ENCODE measurements around the gene GNG3. TPM values are rescaled to one million over a fixed set of nuclear protein-coding genes. Genes with fewer than 3 reads are reported as not detected.

Gene GNG3
- total and polyA plus RNA-seq, 3 experiments from 2014 or later, result 0.36 TPM; not detected in 2

DNA sequence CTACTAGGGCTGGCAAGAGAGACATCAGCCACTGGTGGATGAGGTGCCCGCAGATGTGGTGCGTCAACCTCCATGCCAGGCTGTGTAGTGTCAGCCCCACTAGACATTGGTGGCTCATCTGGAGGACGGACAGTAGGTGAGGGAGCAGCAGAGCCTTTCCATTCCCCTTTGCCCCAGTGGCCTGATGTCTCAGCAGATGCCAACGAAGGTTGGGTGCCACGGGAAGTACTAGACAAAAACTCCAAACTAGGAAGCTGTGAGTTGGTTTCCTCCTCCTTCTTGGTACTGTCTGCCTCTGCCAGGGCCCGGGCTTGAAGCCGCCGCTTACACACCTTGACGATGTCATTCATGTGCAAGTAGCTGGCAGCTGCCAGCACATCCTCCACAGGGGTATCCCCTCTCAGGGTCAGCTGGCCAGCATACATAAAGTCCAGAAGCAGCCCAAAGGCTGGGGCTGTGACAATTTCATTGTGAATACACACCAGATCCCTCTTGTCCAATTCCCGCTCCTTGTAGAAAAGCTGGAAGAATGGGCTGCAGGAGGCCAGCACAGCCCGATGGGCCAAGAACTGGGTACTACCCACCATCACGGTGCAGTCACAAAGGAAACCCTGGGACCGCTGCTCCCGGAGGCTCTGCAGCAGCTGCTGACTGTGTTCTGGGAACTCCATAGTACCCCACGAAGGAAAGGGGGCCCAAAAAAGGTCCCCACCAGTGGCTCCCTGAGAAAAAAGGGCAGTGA lies 45.7 kb downstream of the GNG3 start:
- Histone ChIP-seq H3K4me1 (ENCODE audit: insufficient read depth, low read length) (peaks cover 22% of the 10 kb centered on the region), H3K27ac (ENCODE audit: low read depth, low read length) (peak overlapping the region; percentile 91), H3K4me3 (ENCODE audit: low read length) (peak overlapping the region; percentile 99), H3K27me3 (ENCODE audit: insufficient read depth, low read length, poor library complexity, severe bottlenecking) (no peaks in the 10 kb centered on the region), H3K9me3 (ENCODE audit: low read length) (no peaks in the 10 kb centered on the region), H3K36me3 (ENCODE audit: insufficient read depth, low read length) (peaks cover 14% of the 10 kb centered on the region)
- Mint-ChIP-seq H3K9me3 (no peaks in the 10 kb centered on the region), H3K4me1 (peaks cover 26 to 43% (median 36%) of the 10 kb centered on the region in 3 donors), H3K4me3 (peak overlapping the region; percentile 91 to 100 (median 99)), H3K27ac (peak overlapping the region; percentile 83 to 99 (median 98)), H3K36me3 (peaks cover 0 to 30% (median 3%) of the 10 kb centered on the region in 3 donors), H3K27me3 (no peaks in the 10 kb centered on the region)
- ChIA-PET CTCF (interaction anchor here (0.8 to 3.6 kb wide), 19 partner anchors 9 to 193 kb away, joined by 3 to 36 read pairs (median 5); partner anchors contain the start of genes HNRNPUL2, POLR2G, SLC3A2 and TAF6L), POLR2A (interaction anchor here (0.6 to 3.2 kb wide), 21 partner anchors 18 to 179 kb away, joined by 3 to 70 read pairs (median 5); partner anchors contain the start of genes B3GAT3, BSCL2, C11orf98 and CSKMT)
- no peak for DNase-seq

DNA sequence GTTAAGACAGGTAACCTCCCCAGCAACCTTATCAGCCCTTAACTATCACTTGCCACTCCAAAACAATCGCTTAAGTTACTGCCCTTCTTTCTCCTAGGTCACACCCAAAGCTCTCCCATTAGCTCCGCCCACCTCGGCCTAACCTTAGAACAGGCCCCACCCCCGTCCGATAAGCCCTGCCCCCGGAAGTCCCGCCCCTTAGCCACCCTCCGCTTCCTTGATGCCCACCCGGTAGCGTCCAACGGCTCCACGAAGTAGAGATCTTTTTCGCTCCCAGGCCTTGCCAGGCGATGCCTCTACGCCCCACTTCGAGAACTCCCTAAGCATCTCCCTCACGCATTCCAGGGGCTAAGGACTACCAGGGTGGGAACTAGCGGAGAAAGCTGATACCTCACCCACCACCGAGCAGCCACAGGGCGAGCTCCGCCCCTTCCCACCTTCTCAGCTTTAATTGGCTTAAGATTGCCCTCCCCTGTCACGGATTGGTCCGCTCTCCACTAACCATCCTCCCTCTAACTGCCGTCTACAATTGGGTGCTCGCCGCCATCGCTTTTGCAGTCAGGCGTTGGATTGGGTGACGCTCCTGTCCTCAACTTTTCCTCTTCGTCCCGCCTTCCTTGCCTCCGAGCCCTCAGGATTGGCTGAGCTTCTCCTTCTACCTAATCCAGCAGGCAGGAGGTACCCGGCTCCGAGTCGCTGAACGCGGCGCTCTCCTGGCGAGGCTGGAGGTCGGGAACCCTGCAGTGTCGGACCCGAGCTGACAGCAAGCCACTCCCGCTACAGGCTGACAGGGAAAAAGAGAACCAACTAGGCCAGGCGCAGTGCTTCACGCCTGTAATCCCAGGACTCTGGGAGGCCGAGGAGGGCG lies 46.5 kb downstream of the GNG3 start, which contains the start of gene ZBTB3:
TSS of gene ZBTB3 (minus strand) at position 425 of the 868 bp plus-strand sequence. CDS start 496 bp downstream, outside the sequence.
- H3K36me3 Mint-ChIP-seq, result peaks cover 0 to 27% (median under 1%) of the 10 kb centered on the region in 3 donors

GRCh38 chr11:62755086-62755615 lies 47.7 kb downstream of the GNG3 start:
- no peaks in the 10 kb centered on the region for H3K27me3 Mint-ChIP-seq
- ChIA-PET CTCF (interaction anchor here (0.6 to 3.6 kb wide), 2 partner anchors 14 to 51 kb away, joined by 3 to 31 read pairs; partner anchors contain the start of gene TAF6L), POLR2A (interaction anchor here (0.8 to 3.2 kb wide), 5 partner anchors 16 to 133 kb away, joined by 3 to 32 read pairs (median 21); partner anchors contain the start of genes B3GAT3, GNG3, TAF6L and TMEM179B)
- Histone ChIP-seq H3K4me3 (ENCODE audit: low read length) (no peak overlapping the region), H3K36me3 (ENCODE audit: insufficient read depth, low read length) (peaks cover 14% of the 10 kb centered on the region), H3K27ac (ENCODE audit: low read depth, low read length) (no peak overlapping the region), H3K27me3 (ENCODE audit: insufficient read depth, low read length, poor library complexity, severe bottlenecking) (no peaks in the 10 kb centered on the region), H3K4me1 (ENCODE audit: insufficient read depth, low read length) (peaks cover 21% of the 10 kb centered on the region), H3K9me3 (ENCODE audit: low read length) (no peaks in the 10 kb centered on the region)
- H3K36me3 Mint-ChIP-seq, result peaks cover 0 to 18% (median 0%) of the 10 kb centered on the region in 3 donors
- H3K9me3 Mint-ChIP-seq, result no peaks in the 10 kb centered on the region
- H3K4me1 Mint-ChIP-seq, result peaks cover 21 to 30% (median 28%) of the 10 kb centered on the region in 3 donors
- H3K27ac Mint-ChIP-seq, result peak overlapping the region in 4 of 8 donors; percentile 1 to 69 (median 57)
- no peak for DNase-seq
- peak overlapping the region in 5 of 7 donors; percentile 30 to 99 (median 63) for H3K4me3 Mint-ChIP-seq

More for the DNA sequence above, 46.5 kb downstream of the GNG3 start, which contains the start of gene ZBTB3:
- peak; percentile 95 to 99 (median 98) for DNase-seq
- H3K4me1 Mint-ChIP-seq, result peaks cover 24 to 40% (median 33%) of the 10 kb centered on the region in 3 donors
- Histone ChIP-seq H3K9me3 (ENCODE audit: low read length) (no peaks in the 10 kb centered on the region), H3K27me3 (ENCODE audit: insufficient read depth, low read length, poor library complexity, severe bottlenecking) (no peaks in the 10 kb centered on the region), H3K4me1 (ENCODE audit: insufficient read depth, low read length) (peaks cover 22% of the 10 kb centered on the region), H3K4me3 (ENCODE audit: low read length) (peak within 1 kb of the TSS; percentile 99), H3K27ac (ENCODE audit: low read depth, low read length) (peak within 1 kb of the TSS; percentile 91), H3K36me3 (ENCODE audit: insufficient read depth, low read length) (peaks cover 14% of the 10 kb centered on the region)
- peak within 1 kb of the TSS; percentile 91 to 100 (median 99) for H3K4me3 Mint-ChIP-seq
- peak within 1 kb of the TSS; percentile 83 to 99 (median 98) for H3K27ac Mint-ChIP-seq
- ChIA-PET POLR2A (interaction anchor here (0.5 to 3.2 kb wide), 23 partner anchors 13 to 180 kb away, joined by 3 to 70 read pairs (median 5); partner anchors contain the start of genes B3GAT3, BSCL2, C11orf98 and CSKMT), CTCF (interaction anchor here (0.8 to 3.6 kb wide), 20 partner anchors 10 to 194 kb away, joined by 3 to 36 read pairs (median 4); partner anchors contain the start of genes HNRNPUL2, NXF1, SLC3A2 and TAF6L)
- no peaks in the 10 kb centered on the region for H3K27me3 Mint-ChIP-seq
- no peaks in the 10 kb centered on the region for H3K9me3 Mint-ChIP-seq

- H3K4me3 ChIP-seq (ENCODE audit: low read length), result no peak overlapping the region
- H3K4me1 ChIP-seq (ENCODE audit: insufficient read depth, low read length), result peaks cover 23% of the 10 kb centered on the region
- Mint-ChIP-seq H3K36me3 (peaks cover 0 to 21% (median 1%) of the 10 kb centered on the region in 3 donors), H3K9me3 (no peaks in the 10 kb centered on the region), H3K4me3 (peak overlapping the region in 1 of 7 donors; percentile 18), H3K4me1 (peaks cover 29 to 37% (median 30%) of the 10 kb centered on the region in 3 donors), H3K27ac (no peak overlapping the region), H3K27me3 (no peaks in the 10 kb centered on the region)
- no peak overlapping the region for H3K27ac ChIP-seq (ENCODE audit: low read depth, low read length)
- H3K27me3 ChIP-seq (ENCODE audit: insufficient read depth, low read length, poor library complexity, severe bottlenecking), result no peaks in the 10 kb centered on the region
- no peaks in the 10 kb centered on the region for H3K9me3 ChIP-seq (ENCODE audit: low read length)
- CTCF ChIA-PET, result interaction anchor here (1.5 to 2.4 kb wide), 3 partner anchors 10 to 28 kb away, joined by 4 to 7 read pairs (median 5); no protein-coding TSS in a partner anchor
- peaks cover 7% of the 10 kb centered on the region for H3K36me3 ChIP-seq (ENCODE audit: insufficient read depth, low read length)
- DNase-seq, result no peak
- POLR2A ChIA-PET, result interaction anchor here (0.8 kb wide), 1 partner anchor 31 kb away, joined by 4 read pairs; the partner anchor contains the start of gene HNRNPUL2
Measured at GRCh38 chr11:62757846-62758788, 50.6 kb downstream of the GNG3 start.

Other genes with a start within 250 kb of the GNG3 start
- gene AHNAK, start 160.9 kb upstream of the GNG3 start, total RNA-seq, result 100 to 1,000 TPM; 187 to 193 TPM
- gene AHNAK, start 160.9 kb upstream of the GNG3 start, polyA plus RNA-seq, result 125 TPM
- 1,000 to 10,000 TPM; 1,800 to 1,846 TPM for gene EEF1G, start 133.8 kb upstream of the GNG3 start, total RNA-seq
- gene EEF1G, start 133.8 kb upstream of the GNG3 start, polyA plus RNA-seq, result 1,157 TPM
- 10 to 100 TPM; 30.8 to 32.7 TPM for gene TUT1, start 116.2 kb upstream of the GNG3 start, total RNA-seq
- 13.7 TPM for gene TUT1, start 116.2 kb upstream of the GNG3 start, polyA plus RNA-seq
- 100 to 1,000 TPM; 248 to 263 TPM for gene MTA2, start 105.8 kb upstream of the GNG3 start, total RNA-seq
- gene MTA2, start 105.8 kb upstream of the GNG3 start, polyA plus RNA-seq, result 37.4 TPM
- gene EML3, start 94.9 kb upstream of the GNG3 start, total RNA-seq, result 100 to 1,000 TPM; 133 to 134 TPM
- gene EML3, start 94.9 kb upstream of the GNG3 start, polyA plus RNA-seq, result 22.9 TPM
- 1 to 10 TPM; 4.9 to 5.3 TPM for gene ROM1, start 94.4 kb upstream of the GNG3 start, total RNA-seq
- gene ROM1, start 94.4 kb upstream of the GNG3 start, polyA plus RNA-seq, result 1.7 TPM
- 10 to 100 TPM; 67.4 to 68.2 TPM for gene B3GAT3, start 85.7 kb upstream of the GNG3 start, total RNA-seq
- 48.9 TPM for gene B3GAT3, start 85.7 kb upstream of the GNG3 start, polyA plus RNA-seq
- gene GANAB, start 61.1 kb upstream of the GNG3 start, total RNA-seq, result 100 to 1,000 TPM; 213 to 219 TPM
- gene GANAB, start 61.1 kb upstream of the GNG3 start, polyA plus RNA-seq, result 164 TPM
- gene INTS5, start 54.4 kb upstream of the GNG3 start, total RNA-seq, result 10 to 100 TPM; 41.3 to 45.9 TPM
- gene INTS5, start 54.4 kb upstream of the GNG3 start, polyA plus RNA-seq, result 45.2 TPM
- 100 to 1,000 TPM; 178 to 182 TPM for gene C11orf98, start 42.5 kb upstream of the GNG3 start, total RNA-seq
- 118 TPM for gene C11orf98, start 42.5 kb upstream of the GNG3 start, polyA plus RNA-seq
- gene CSKMT, start 42.4 kb upstream of the GNG3 start, total RNA-seq, result 10 to 100 TPM; 43.1 to 48.3 TPM
- gene CSKMT, start 42.4 kb upstream of the GNG3 start, polyA plus RNA-seq, result 3.6 TPM
- 1 to 10 TPM; 7.1 to 7.5 TPM for gene UQCC3, start 36.0 kb upstream of the GNG3 start, total RNA-seq
- gene UQCC3, start 36.0 kb upstream of the GNG3 start, polyA plus RNA-seq, result 11.2 TPM
- 10 to 100 TPM; 22.6 to 22.9 TPM for gene LBHD1, start 35.4 kb upstream of the GNG3 start, total RNA-seq
- gene LBHD1, start 35.4 kb upstream of the GNG3 start, polyA plus RNA-seq, result 7.6 TPM
- gene UBXN1, start 28.6 kb upstream of the GNG3 start, total RNA-seq, result 100 to 1,000 TPM; 142 to 143 TPM
- 164 TPM for gene UBXN1, start 28.6 kb upstream of the GNG3 start, polyA plus RNA-seq
- gene LRRN4CL, start 18.1 kb upstream of the GNG3 start, total RNA-seq, result under 1 TPM; 0.11 to 0.22 TPM
- not detected for gene LRRN4CL, start 18.1 kb upstream of the GNG3 start, polyA plus RNA-seq
- 10 to 100 TPM; 32.9 to 33.3 TPM for gene BSCL2, start 252 bp upstream of the GNG3 start, total RNA-seq
- 48.8 TPM for gene BSCL2, start 252 bp upstream of the GNG3 start, polyA plus RNA-seq
- 10 to 100 TPM; 58.7 to 64.3 TPM for gene HNRNPUL2, start 19.8 kb downstream of the GNG3 start, total RNA-seq
- gene HNRNPUL2, start 19.8 kb downstream of the GNG3 start, polyA plus RNA-seq, result 3.3 TPM
- 10 to 100 TPM; 36.7 to 37.2 TPM for gene TTC9C, start 20.8 kb downstream of the GNG3 start, total RNA-seq
- gene TTC9C, start 20.8 kb downstream of the GNG3 start, polyA plus RNA-seq, result 22.2 TPM
- gene ZBTB3, start 46.5 kb downstream of the GNG3 start, total RNA-seq, result 10 to 100 TPM in 1 of 2 experiments, 1 to 10 TPM in 1; 9.4 to 11.6 TPM
- 3.5 TPM for gene ZBTB3, start 46.5 kb downstream of the GNG3 start, polyA plus RNA-seq
- 100 to 1,000 TPM; 151 to 160 TPM for gene POLR2G, start 53.9 kb downstream of the GNG3 start, total RNA-seq
- gene POLR2G, start 53.9 kb downstream of the GNG3 start, polyA plus RNA-seq, result 272 TPM
- 10 to 100 TPM; 21.8 to 24.1 TPM for gene TAF6L, start 63.7 kb downstream of the GNG3 start, total RNA-seq
- 9.6 TPM for gene TAF6L, start 63.7 kb downstream of the GNG3 start, polyA plus RNA-seq
- 10 to 100 TPM; 46.4 to 49.2 TPM for gene TMEM179B, start 79.7 kb downstream of the GNG3 start, total RNA-seq
- 135 TPM for gene TMEM179B, start 79.7 kb downstream of the GNG3 start, polyA plus RNA-seq
- 10 to 100 TPM; 13.0 to 14.6 TPM for gene TMEM223, start 84.3 kb downstream of the GNG3 start, total RNA-seq
- 56.0 TPM for gene TMEM223, start 84.3 kb downstream of the GNG3 start, polyA plus RNA-seq
- gene NXF1, start 97.8 kb downstream of the GNG3 start, total RNA-seq, result 100 to 1,000 TPM; 112 to 126 TPM
- 81.2 TPM for gene NXF1, start 97.8 kb downstream of the GNG3 start, polyA plus RNA-seq
- 10 to 100 TPM; 34.7 to 35.3 TPM for gene STX5, start 124.4 kb downstream of the GNG3 start, total RNA-seq
- gene STX5, start 124.4 kb downstream of the GNG3 start, polyA plus RNA-seq, result 37.2 TPM
- gene TEX54, start 125.2 kb downstream of the GNG3 start, total RNA-seq, result under 1 TPM in 1 of 2 experiments, not detected in 1; 0.50 TPM
- gene TEX54, start 125.2 kb downstream of the GNG3 start, polyA plus RNA-seq, result 0.66 TPM
- gene WDR74, start 131.9 kb downstream of the GNG3 start, total RNA-seq, result 100 to 1,000 TPM; 124 to 131 TPM
- gene WDR74, start 131.9 kb downstream of the GNG3 start, polyA plus RNA-seq, result 42.4 TPM
- gene SLC3A2, start 173.2 kb downstream of the GNG3 start, total RNA-seq, result 100 to 1,000 TPM; 426 to 430 TPM
- 180 TPM for gene SLC3A2, start 173.2 kb downstream of the GNG3 start, polyA plus RNA-seq
- not detected for gene CHRM1, start 213.7 kb downstream of the GNG3 start, total RNA-seq
- not detected for gene CHRM1, start 213.7 kb downstream of the GNG3 start, polyA plus RNA-seq

Measured in CD8-positive, alpha-beta memory T cell (primary cell).